DOHH2 (cell line): ENCODE results near the gene MISP.

Experiments used
- H3F3A ChIP-seq: fragments of 200-600 bp; sonication (generic), shearing (Covaris generic); 2 replicates; pipeline ENCODE4 v1.6.0; 2016; ENCODE audit warnings: antibody characterized with exemption, mild to moderate bottlenecking; ENCODE audit not compliant: control insufficient read depth, insufficient read depth
- H3K27ac ChIP-seq: fragments of 200-600 bp; sonication (generic); 2 replicates; pipeline ENCODE4 v1.5.1; 2014; ENCODE audit warnings: low read depth, mild to moderate bottlenecking, low read length, moderate library complexity
- H3K27me3 ChIP-seq: fragments of 200-600 bp; sonication (generic); 2 replicates; pipeline ENCODE4 v1.6.1; 2014; ENCODE audit warnings: mild to moderate bottlenecking, low read length, mixed read lengths; ENCODE audit not compliant: control insufficient read depth
- H3K36me3 ChIP-seq: fragments of 200-600 bp; sonication (generic); 2 replicates; pipeline ENCODE4 v1.6.1; 2014; ENCODE audit warnings: mild to moderate bottlenecking, low read length, moderate library complexity, mixed read lengths; ENCODE audit not compliant: control insufficient read depth
- H3K4me1 ChIP-seq: fragments of 200-600 bp; sonication (generic); 2 replicates; pipeline ENCODE4 v1.6.1; 2014; ENCODE audit warnings: mild to moderate bottlenecking, low read length, mixed read lengths; ENCODE audit not compliant: control insufficient read depth
- H3K4me2 ChIP-seq: fragments of 200-600 bp; sonication (generic); 2 replicates; pipeline ENCODE4 v1.6.0; 2014; ENCODE audit warnings: mild to moderate bottlenecking, low read length, moderate library complexity
- H3K4me3 ChIP-seq: fragments of 200-600 bp; sonication (generic); 2 replicates; pipeline ENCODE4 v1.5.1; 2014; ENCODE audit warnings: mild to moderate bottlenecking, low read length, mixed read lengths
- H3K79me2 ChIP-seq: fragments of 200-600 bp; sonication (generic); 2 replicates; pipeline ENCODE4 v1.6.1; 2014; ENCODE audit warnings: mild to moderate bottlenecking, low read length, mixed read lengths; ENCODE audit not compliant: control insufficient read depth
- H3K9me2 ChIP-seq: fragments of 200-600 bp; sonication (generic); replicated peaks from 2 replicates; pipeline ENCODE4 v1.6.1; 2014; ENCODE audit warnings: mild to moderate bottlenecking, low read length, mixed read lengths; ENCODE audit not compliant: control insufficient read depth
- H3K9me3 ChIP-seq: fragments of 200-600 bp; sonication (generic); 2 replicates; pipeline ENCODE4 v1.6.1; 2014; ENCODE audit warnings: antibody characterized with exemption, low read length, mixed read lengths; ENCODE audit not compliant: control insufficient read depth, insufficient read depth
- H4K20me1 ChIP-seq: fragments of 200-600 bp; sonication (generic); 2 replicates; pipeline ENCODE4 v1.6.0; 2014; ENCODE audit warnings: low read depth, mild to moderate bottlenecking, antibody characterized with exemption, low read length, moderate library complexity; ENCODE audit not compliant: control insufficient read depth, insufficient read depth
- CTCF ChIP-seq: fragments of 200-600 bp; sonication (generic); IDR thresholded peaks from one replicate; pipeline ENCODE4 v1.5.1; 2014; ENCODE audit warnings: antibody characterized with exemption, mild to moderate bottlenecking, low read depth, low read length; ENCODE audit not compliant: poor library complexity, severe bottlenecking
- EZH2phosphoT487 ChIP-seq: fragments of 200-600 bp; sonication (generic); IDR thresholded peaks from 2 replicates; pipeline ENCODE4 v1.6.1; 2017; ENCODE audit warnings: borderline replicate concordance, mild to moderate bottlenecking, antibody characterized with exemption, low read length, moderate library complexity, mixed read lengths

Gene MISP

GRCh38 chr19:748274-748598, 2.7 kb upstream of the MISP start:
- no peaks in the 10 kb centered on the region for H3K79me2 ChIP-seq
- H3K4me1 ChIP-seq: no peaks in the 10 kb centered on the region; the same call in 1 of the 2 replicates
- no peak overlapping the region for H3K4me3 ChIP-seq
- no peak overlapping the region for H3K4me2 ChIP-seq
- TF ChIP-seq CTCF (no peak), EZH2phosphoT487 (no peak)
- H3K9me3 ChIP-seq: peaks cover 5% of the 10 kb centered on the region; the same call in 1 of the 2 replicates
- no peaks in the 10 kb centered on the region for H4K20me1 ChIP-seq
- no peaks in the 10 kb centered on the region for H3F3A ChIP-seq
- no peaks in the 10 kb centered on the region for H3K36me3 ChIP-seq
- H3K27ac ChIP-seq: no peak overlapping the region
- H3K9me2 ChIP-seq: no peaks in the 10 kb centered on the region
- H3K27me3 ChIP-seq: no peaks in the 10 kb centered on the region

DNA sequence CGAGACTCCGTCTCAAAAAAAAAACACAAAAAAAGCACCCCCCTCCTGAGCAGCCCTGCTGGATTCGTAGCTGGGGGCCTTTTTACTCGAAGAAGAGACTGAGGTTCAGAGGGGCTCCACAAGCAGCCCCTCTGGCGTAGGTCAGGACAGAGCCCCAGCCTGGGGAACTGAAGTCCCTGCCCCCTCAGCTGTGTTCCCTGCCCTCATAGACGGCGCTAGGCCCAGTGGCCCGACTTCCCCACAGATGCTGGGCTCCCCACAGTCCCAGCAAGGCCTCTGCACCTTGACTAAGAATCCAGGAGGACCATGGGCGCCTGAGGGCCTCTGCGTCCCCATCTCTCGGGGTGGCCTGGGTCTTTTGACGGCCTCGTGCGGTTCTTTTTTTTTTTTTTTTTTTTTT, 1.1 kb upstream of the MISP start:
- H3F3A ChIP-seq: no peaks in the 10 kb centered on the region
- H3K9me3 ChIP-seq: peaks cover 5% of the 10 kb centered on the region; the same call in 1 of the 2 replicates

GRCh38 chr19:751501-752341, 809 bp downstream of the MISP start:
- H4K20me1 ChIP-seq: no peaks in the 10 kb centered on the region
- no peaks in the 10 kb centered on the region for H3K79me2 ChIP-seq
- no peak overlapping the region for H3K27ac ChIP-seq
- H3K4me1 ChIP-seq: no peaks in the 10 kb centered on the region
- H3K4me3 ChIP-seq: no peak overlapping the region
- TF ChIP-seq CTCF: no peak
- no peak for TF ChIP-seq EZH2phosphoT487
- peaks cover 10% of the 10 kb centered on the region; the same call in 1 of the 2 replicates for H3K9me3 ChIP-seq
- H3K9me2 ChIP-seq: no peaks in the 10 kb centered on the region
- H3K4me2 ChIP-seq: no peak overlapping the region
- no peaks in the 10 kb centered on the region for H3K27me3 ChIP-seq
- no peaks in the 10 kb centered on the region for H3F3A ChIP-seq
- H3K36me3 ChIP-seq: no peaks in the 10 kb centered on the region

More for the DNA sequence above, 1.1 kb upstream of the MISP start:
- Histone ChIP-seq H3K27me3 (no peaks in the 10 kb centered on the region), H3K4me1 (no peaks in the 10 kb centered on the region), H3K27ac (no peak overlapping the region), H4K20me1 (no peaks in the 10 kb centered on the region), H3K4me3 (no peak overlapping the region), H3K79me2 (no peaks in the 10 kb centered on the region), H3K4me2 (no peak overlapping the region), H3K36me3 (no peaks in the 10 kb centered on the region), H3K9me2 (no peaks in the 10 kb centered on the region)
- TF ChIP-seq CTCF (no peak), EZH2phosphoT487 (no peak)
